ENCODE measurements around the gene RPL18. TPM values are rescaled to one million over a fixed set of nuclear protein-coding genes. Genes with fewer than 3 reads are reported as not detected.
A peak's percentile ranks its signal among the peaks of the same experiment; 100 is the strongest.

RPL18 gene
- total and polyA plus RNA-seq, 4 donors, result 276 to 830 (median 586) TPM

DNA sequence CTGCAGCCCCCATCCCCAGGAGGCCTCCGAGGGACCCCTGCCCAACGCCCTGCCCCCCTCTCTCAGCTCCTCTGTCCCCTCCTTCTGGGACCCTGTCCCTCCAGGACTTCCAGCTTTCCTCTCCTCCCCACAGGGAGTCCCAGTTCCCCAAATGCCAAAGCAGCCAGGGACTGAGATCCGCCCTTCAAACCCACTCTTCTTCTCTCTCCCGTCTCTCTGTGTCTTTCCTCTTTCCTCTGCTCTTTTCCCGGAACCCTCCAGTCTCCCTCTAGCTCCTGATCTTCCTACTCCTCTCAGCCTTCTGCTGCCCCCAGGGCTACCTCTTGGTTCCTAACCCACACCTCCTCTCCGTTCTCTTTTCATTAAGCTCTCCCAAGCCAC lies 26.6 kb upstream of the RPL18 start:
- peak overlapping the region; percentile 64 to 82 for H3K27ac ChIP-seq (ENCODE audit: low read depth in 1 of 2, low read length in 2 of 2)
- WGBS, result 1% methylated on average over 6 of the region's 6 CpGs
- TF ChIP-seq RXRA (IDR thresholded peaks at IDR 0.05), result no peak
- TF ChIP-seq EGR1 (IDR thresholded peaks at IDR 0.05; ENCODE audit: low read depth in 2 of 2), result no peak

DNA sequence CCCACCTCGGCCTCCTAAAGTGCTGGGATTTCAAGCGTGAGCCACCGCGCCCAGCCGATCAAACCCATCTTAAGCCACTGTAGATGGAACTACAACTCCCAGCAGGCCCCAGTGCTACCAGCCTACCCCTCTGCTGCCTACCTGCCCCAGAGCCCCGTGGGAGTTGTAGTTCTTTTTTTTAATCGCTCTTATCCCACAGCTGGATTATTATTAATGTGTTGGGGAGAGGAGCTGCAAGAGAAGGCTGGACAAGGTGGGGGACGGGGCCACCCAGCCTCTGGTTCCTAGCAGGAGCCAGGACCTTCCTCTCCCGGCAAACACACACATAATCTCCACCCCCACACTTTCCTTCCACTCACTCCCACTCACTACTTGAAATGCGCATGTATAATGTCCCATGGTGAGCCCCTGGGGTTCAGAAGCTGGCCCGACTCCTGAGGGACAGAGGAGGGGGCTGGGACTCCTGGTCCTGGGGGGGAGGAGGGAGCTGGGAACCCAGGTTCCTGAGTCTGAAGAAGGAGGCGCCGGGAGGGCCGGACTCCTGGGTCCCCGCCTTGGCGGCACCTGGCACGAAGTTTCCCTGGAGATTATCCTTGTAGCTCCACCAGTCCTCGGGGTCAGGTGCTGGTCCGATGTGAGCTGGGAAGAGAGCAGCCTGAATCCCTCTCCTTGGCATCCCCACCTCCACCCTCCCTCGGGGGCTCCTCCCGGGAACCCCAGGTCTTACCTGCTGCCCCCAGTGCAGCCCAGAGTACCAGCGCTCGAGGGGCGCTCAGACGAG lies 26.1 kb upstream of the RPL18 start:
- H3K4me1 ChIP-seq (ENCODE audit: control insufficient read depth in 4 of 4, insufficient read depth in 4 of 4, low read length in 3 of 4), result peaks cover 2 to 21% (median 12%) of the 10 kb centered on the region in 4 donors
- H3K9ac ChIP-seq (ENCODE audit: low read depth in 1 of 2, low read length in 2 of 2), result peak overlapping the region; percentile 32 to 34
- 13% methylated on average over 25 of the region's 25 CpGs for WGBS
- TF ChIP-seq TAF1 (conservative IDR thresholded peaks at IDR 0.05) (no peak), JUND (IDR thresholded peaks at IDR 0.05) (no peak), HNF4G (IDR thresholded peaks at IDR 0.05) (no peak), NR2F2 (IDR thresholded peaks at IDR 0.05) (no peak)
- TF ChIP-seq, protein P1, sequence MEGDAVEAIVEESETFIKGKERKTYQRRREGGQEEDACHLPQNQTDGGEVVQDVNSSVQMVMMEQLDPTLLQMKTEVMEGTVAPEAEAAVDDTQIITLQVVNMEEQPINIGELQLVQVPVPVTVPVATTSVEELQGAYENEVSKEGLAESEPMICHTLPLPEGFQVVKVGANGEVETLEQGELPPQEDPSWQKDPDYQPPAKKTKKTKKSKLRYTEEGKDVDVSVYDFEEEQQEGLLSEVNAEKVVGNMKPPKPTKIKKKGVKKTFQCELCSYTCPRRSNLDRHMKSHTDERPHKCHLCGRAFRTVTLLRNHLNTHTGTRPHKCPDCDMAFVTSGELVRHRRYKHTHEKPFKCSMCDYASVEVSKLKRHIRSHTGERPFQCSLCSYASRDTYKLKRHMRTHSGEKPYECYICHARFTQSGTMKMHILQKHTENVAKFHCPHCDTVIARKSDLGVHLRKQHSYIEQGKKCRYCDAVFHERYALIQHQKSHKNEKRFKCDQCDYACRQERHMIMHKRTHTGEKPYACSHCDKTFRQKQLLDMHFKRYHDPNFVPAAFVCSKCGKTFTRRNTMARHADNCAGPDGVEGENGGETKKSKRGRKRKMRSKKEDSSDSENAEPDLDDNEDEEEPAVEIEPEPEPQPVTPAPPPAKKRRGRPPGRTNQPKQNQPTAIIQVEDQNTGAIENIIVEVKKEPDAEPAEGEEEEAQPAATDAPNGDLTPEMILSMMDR (IDR thresholded peaks at IDR 0.05; ENCODE audit: low read depth, low read length, missing input control), result no peak
- H3K4me3 ChIP-seq (ENCODE audit: low read depth in 1 of 3, low read length in 3 of 3), result no peak overlapping the region
- peak; percentile 74 for DNase-seq (ENCODE audit: low spot score)
- H3K36me3 ChIP-seq (ENCODE audit: control insufficient read depth in 4 of 4, insufficient read depth in 3 of 4, low read depth in 1 of 4, low read length in 3 of 4), result no peaks in the 10 kb centered on the region
- no peaks in the 10 kb centered on the region for H3K9me3 ChIP-seq (ENCODE audit: control insufficient read depth in 4 of 4, low read length in 3 of 4)
- peak overlapping the region; percentile 64 to 82 for H3K27ac ChIP-seq (ENCODE audit: low read depth in 1 of 2, low read length in 2 of 2)
- no peaks in the 10 kb centered on the region for H3K27me3 ChIP-seq (ENCODE audit: control insufficient read depth in 4 of 4, insufficient read depth in 4 of 4, low read length in 3 of 4)

More for the DNA sequence above, 26.6 kb upstream of the RPL18 start:
- Histone ChIP-seq H3K9me3 (ENCODE audit: control insufficient read depth in 4 of 4, low read length in 3 of 4) (no peaks in the 10 kb centered on the region), H3K27me3 (ENCODE audit: control insufficient read depth in 4 of 4, insufficient read depth in 4 of 4, low read length in 3 of 4) (no peaks in the 10 kb centered on the region), H3K4me1 (ENCODE audit: control insufficient read depth in 4 of 4, insufficient read depth in 4 of 4, low read length in 3 of 4) (peaks cover 2 to 21% (median 12%) of the 10 kb centered on the region in 4 donors), H3K4me3 (ENCODE audit: low read depth in 1 of 3, low read length in 3 of 3) (no peak overlapping the region), H3K36me3 (ENCODE audit: control insufficient read depth in 4 of 4, insufficient read depth in 3 of 4, low read depth in 1 of 4, low read length in 3 of 4) (no peaks in the 10 kb centered on the region), H3K9ac (ENCODE audit: low read depth in 1 of 2, low read length in 2 of 2) (peak overlapping the region; percentile 32 to 34)
- no peak for DNase-seq (ENCODE audit: low spot score)

DNA sequence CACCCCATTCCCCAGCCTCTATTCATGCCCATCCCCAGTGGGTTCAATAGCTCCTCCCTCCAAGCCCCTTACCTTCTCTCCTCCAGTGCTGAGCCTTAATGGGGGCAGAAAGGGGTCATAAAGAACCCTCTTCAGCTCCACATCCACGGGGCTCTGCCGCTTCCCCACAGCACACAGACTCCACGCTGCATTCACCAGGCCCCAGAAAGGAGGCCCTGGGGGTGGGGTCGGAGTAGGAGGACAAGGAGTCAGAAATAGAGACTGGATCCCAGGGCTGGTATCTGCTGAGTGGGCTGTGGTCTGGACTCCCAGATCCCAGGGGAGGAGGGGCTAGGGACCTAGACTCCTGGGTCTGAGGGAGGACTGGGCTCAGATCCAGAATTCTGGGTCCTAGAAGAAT lies 25.4 kb upstream of the RPL18 start:
- TF ChIP-seq, protein P1 (IDR thresholded peaks at IDR 0.05; ENCODE audit: low read depth, low read length, missing input control), result no peak
- TF ChIP-seq YY1 (IDR thresholded peaks at IDR 0.05) (no peak), GABPA (IDR thresholded peaks at IDR 0.05 in 1 of 2, conservative IDR thresholded peaks at IDR 0.05 in 1 of 2) (no peak), HNF4G (IDR thresholded peaks at IDR 0.05) (no peak), RAD21 (IDR thresholded peaks at IDR 0.05) (no peak), JUND (IDR thresholded peaks at IDR 0.05) (no peak), SP1 (IDR thresholded peaks at IDR 0.05) (no peak), RXRA (IDR thresholded peaks at IDR 0.05) (no peak), HNF4A (conservative IDR thresholded peaks at IDR 0.05) (no peak), FOXA2 (IDR thresholded peaks at IDR 0.05) (no peak), EGR1 (IDR thresholded peaks at IDR 0.05; ENCODE audit: low read depth in 2 of 2) (no peak), NR2F2 (IDR thresholded peaks at IDR 0.05) (no peak), TAF1 (conservative IDR thresholded peaks at IDR 0.05) (no peak)
- TF ChIP-seq, protein P2, sequence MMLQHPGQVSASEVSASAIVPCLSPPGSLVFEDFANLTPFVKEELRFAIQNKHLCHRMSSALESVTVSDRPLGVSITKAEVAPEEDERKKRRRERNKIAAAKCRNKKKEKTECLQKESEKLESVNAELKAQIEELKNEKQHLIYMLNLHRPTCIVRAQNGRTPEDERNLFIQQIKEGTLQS (IDR thresholded peaks at IDR 0.05), result no peak
- TF ChIP-seq, protein P3, sequence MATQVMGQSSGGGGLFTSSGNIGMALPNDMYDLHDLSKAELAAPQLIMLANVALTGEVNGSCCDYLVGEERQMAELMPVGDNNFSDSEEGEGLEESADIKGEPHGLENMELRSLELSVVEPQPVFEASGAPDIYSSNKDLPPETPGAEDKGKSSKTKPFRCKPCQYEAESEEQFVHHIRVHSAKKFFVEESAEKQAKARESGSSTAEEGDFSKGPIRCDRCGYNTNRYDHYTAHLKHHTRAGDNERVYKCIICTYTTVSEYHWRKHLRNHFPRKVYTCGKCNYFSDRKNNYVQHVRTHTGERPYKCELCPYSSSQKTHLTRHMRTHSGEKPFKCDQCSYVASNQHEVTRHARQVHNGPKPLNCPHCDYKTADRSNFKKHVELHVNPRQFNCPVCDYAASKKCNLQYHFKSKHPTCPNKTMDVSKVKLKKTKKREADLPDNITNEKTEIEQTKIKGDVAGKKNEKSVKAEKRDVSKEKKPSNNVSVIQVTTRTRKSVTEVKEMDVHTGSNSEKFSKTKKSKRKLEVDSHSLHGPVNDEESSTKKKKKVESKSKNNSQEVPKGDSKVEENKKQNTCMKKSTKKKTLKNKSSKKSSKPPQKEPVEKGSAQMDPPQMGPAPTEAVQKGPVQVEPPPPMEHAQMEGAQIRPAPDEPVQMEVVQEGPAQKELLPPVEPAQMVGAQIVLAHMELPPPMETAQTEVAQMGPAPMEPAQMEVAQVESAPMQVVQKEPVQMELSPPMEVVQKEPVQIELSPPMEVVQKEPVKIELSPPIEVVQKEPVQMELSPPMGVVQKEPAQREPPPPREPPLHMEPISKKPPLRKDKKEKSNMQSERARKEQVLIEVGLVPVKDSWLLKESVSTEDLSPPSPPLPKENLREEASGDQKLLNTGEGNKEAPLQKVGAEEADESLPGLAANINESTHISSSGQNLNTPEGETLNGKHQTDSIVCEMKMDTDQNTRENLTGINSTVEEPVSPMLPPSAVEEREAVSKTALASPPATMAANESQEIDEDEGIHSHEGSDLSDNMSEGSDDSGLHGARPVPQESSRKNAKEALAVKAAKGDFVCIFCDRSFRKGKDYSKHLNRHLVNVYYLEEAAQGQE (IDR thresholded peaks at IDR 0.05), result no peak
- Histone ChIP-seq H3K27ac (ENCODE audit: low read depth in 1 of 2, low read length in 2 of 2) (no peak overlapping the region), H3K9ac (ENCODE audit: low read depth in 1 of 2, low read length in 2 of 2) (no peak overlapping the region), H3K4me1 (ENCODE audit: control insufficient read depth in 4 of 4, insufficient read depth in 4 of 4, low read length in 3 of 4) (peaks cover 2 to 21% (median 12%) of the 10 kb centered on the region in 4 donors), H3K27me3 (ENCODE audit: control insufficient read depth in 4 of 4, insufficient read depth in 4 of 4, low read length in 3 of 4) (no peaks in the 10 kb centered on the region), H3K4me3 (ENCODE audit: low read depth in 1 of 3, low read length in 3 of 3) (no peak overlapping the region), H3K36me3 (ENCODE audit: control insufficient read depth in 4 of 4, insufficient read depth in 3 of 4, low read depth in 1 of 4, low read length in 3 of 4) (no peaks in the 10 kb centered on the region), H3K9me3 (ENCODE audit: control insufficient read depth in 4 of 4, low read length in 3 of 4) (no peaks in the 10 kb centered on the region)
- DNase-seq (ENCODE audit: low spot score), result no peak
- 79% methylated on average over 4 of the region's 4 CpGs for WGBS
